Fibroblast of lung (primary cell): ENCODE measurements around the gene DGKE. TPM values are rescaled to one million over a fixed set of nuclear protein-coding genes. Genes with fewer than 3 reads are reported as not detected.

Experiments used
- DNase-seq, 2 donors: peaks; one replicate each; pipeline versions ENCODE4 v3.0.0 to v3.0.0-alpha.2; 2010; ENCODE audit warnings: low read depth in 2 of 2
- H2AFZ ChIP-seq: 2 replicates; pipeline ENCODE4 v1.5.1; 2012; ENCODE audit warnings: low read length, control low read depth, inconsistent platforms
- H3K27ac ChIP-seq: 2 replicates; pipeline ENCODE4 v1.5.1; 2011; ENCODE audit warnings: low read length, control low read depth; ENCODE audit not compliant: insufficient read depth
- H3K27me3 ChIP-seq: 2 replicates; pipeline ENCODE4 v1.5.1; 2011; ENCODE audit warnings: mild to moderate bottlenecking, low read length; ENCODE audit not compliant: control insufficient read depth, insufficient read depth
- H3K36me3 ChIP-seq: 2 replicates; pipeline ENCODE4 v1.5.1; 2011; ENCODE audit warnings: low read length; ENCODE audit not compliant: control insufficient read depth, insufficient read depth
- H3K4me1 ChIP-seq: 2 replicates; pipeline ENCODE4 v1.5.1; 2011; ENCODE audit warnings: low read length; ENCODE audit not compliant: control insufficient read depth, insufficient read depth; ENCODE audit errors: extremely low read depth
- H3K4me2 ChIP-seq: 2 replicates; pipeline ENCODE4 v1.5.1; 2011; ENCODE audit warnings: low read length, control low read depth; ENCODE audit not compliant: insufficient read depth; ENCODE audit errors: extremely low read depth
- H3K4me3 ChIP-seq, 4 experiments: fragments of 200-600 bp in 1 of 4; sonication (generic) in 1 of 4; replicated peaks in 1 of 4; 2 replicates each; pipeline ENCODE4 v1.5.1; 2011 to 2016; ENCODE audit warnings: low read length in 4 of 4, low read depth in 3 of 4, mild to moderate bottlenecking in 3 of 4, control low read depth in 2 of 4, inconsistent platforms in 1 of 4, mixed read lengths in 1 of 4; ENCODE audit not compliant: insufficient read depth in 1 of 4; ENCODE audit errors: control extremely low read depth in 1 of 4
- H3K79me2 ChIP-seq: 2 replicates; pipeline ENCODE4 v1.5.1; 2012; ENCODE audit warnings: mild to moderate bottlenecking, low read length, inconsistent platforms; ENCODE audit not compliant: control insufficient read depth, insufficient read depth
- H3K9ac ChIP-seq: 2 replicates; pipeline ENCODE4 v1.5.1; 2011; ENCODE audit warnings: mild to moderate bottlenecking, low read length, control low read depth; ENCODE audit not compliant: insufficient read depth
- H3K9me3 ChIP-seq: 2 replicates; pipeline ENCODE4 v1.5.1; 2012; ENCODE audit warnings: low read depth, low read length; ENCODE audit not compliant: control insufficient read depth, insufficient read depth
- H4K20me1 ChIP-seq: 2 replicates; pipeline ENCODE4 v1.5.1; 2011; ENCODE audit warnings: low read length; ENCODE audit not compliant: control insufficient read depth, insufficient read depth; ENCODE audit errors: extremely low read depth
- CTCF ChIP-seq, 2 donors: IDR thresholded peaks in 1 of 2; conservative IDR thresholded peaks in 1 of 2; 1 replicate in 1 of 2; 2 replicates in 1 of 2; pipeline ENCODE4 v1.5.1; 2011 to 2012; ENCODE audit warnings: low read length in 2 of 2, control low read depth in 1 of 2, inconsistent platforms in 1 of 2, low read depth in 1 of 2, mild to moderate bottlenecking in 1 of 2
- EZH2 ChIP-seq: IDR thresholded peaks from 2 replicates; pipeline ENCODE4 v1.5.1; 2012; ENCODE audit warnings: low read length, control low read depth, mild to moderate bottlenecking; ENCODE audit errors: missing control alignments
- polyA plus RNA-seq, 2 donors: library from polyadenylated mRNA; depleted of rRNA in 1 of 2; stranded (reverse) in 1 of 2; unstranded in 1 of 2; fragments of >200 nt; gene quantifications; 2 replicates each; pipeline ENCODE4 v1.2.1, GENCODE V29; 2011 to 2012; ENCODE audit warnings: missing spikeins in 1 of 2
- total RNA-seq: library from RNA; depleted of rRNA; stranded (reverse); fragments of >200 nt; gene quantifications from 2 replicates; pipeline ENCODE4 v1.2.1, GENCODE V29; 2014

DGKE gene
- total and polyA plus RNA-seq, 2 donors (not counting 1 experiment from before 2014, with no cell fraction given), result 2.5 to 6.4 TPM

GRCh38 chr17:56913867-56914580 lies 80.1 kb downstream of the DGKE start, which contains the start of gene TRIM25:
Gene TRIM25 (minus strand): TSS chr17:56914049. CDS start chr17:56913988, 61 bp downstream.
- H3K4me3 ChIP-seq, result peak within 1 kb of the TSS; percentile 89 to 93 (median 92)
- peak within 1 kb of the TSS; percentile 90 for H3K9ac ChIP-seq
- no peaks in the 10 kb centered on the region for H3K9me3 ChIP-seq
- H3K4me2 ChIP-seq, result peak within 1 kb of the TSS; percentile 94
- peak within 1 kb of the TSS; percentile 93 for H3K27ac ChIP-seq
- H3K27me3 ChIP-seq, result no peaks in the 10 kb centered on the region
- DNase-seq, result peak; percentile 86 to 88
- peaks cover 2% of the 10 kb centered on the region for H3K36me3 ChIP-seq
- peaks cover 51% of the 10 kb centered on the region for H3K79me2 ChIP-seq
- no peaks in the 10 kb centered on the region for H4K20me1 ChIP-seq
- peaks cover 9% of the 10 kb centered on the region for H3K4me1 ChIP-seq
- TF ChIP-seq EZH2 (no peak), CTCF (conservative IDR thresholded peaks at IDR 0.05 in 1 of 2, IDR thresholded peaks at IDR 0.05 in 1 of 2; ENCODE audit: low read depth in 1 of 2, low read length in 2 of 2) (no peak)
- H2AFZ ChIP-seq, result peak within 1 kb of the TSS; percentile 87

- Histone ChIP-seq H3K36me3 (peaks cover 2% of the 10 kb centered on the region), H3K4me2 (peak overlapping the region; percentile 93), H3K79me2 (peaks cover 47% of the 10 kb centered on the region), H4K20me1 (no peaks in the 10 kb centered on the region), H3K9me3 (no peaks in the 10 kb centered on the region), H3K27me3 (no peaks in the 10 kb centered on the region), H3K27ac (peak overlapping the region; percentile 93), H2AFZ (no peak overlapping the region), H3K4me3 (peak overlapping the region; percentile 89 to 93 (median 92)), H3K4me1 (peaks cover 9% of the 10 kb centered on the region), H3K9ac (peak overlapping the region; percentile 90)
- TF ChIP-seq CTCF (conservative IDR thresholded peaks at IDR 0.05 in 1 of 2, IDR thresholded peaks at IDR 0.05 in 1 of 2; ENCODE audit: low read depth in 1 of 2, low read length in 2 of 2), result no peak
- TF ChIP-seq EZH2, result no peak
- DNase-seq, result peak in 1 of 2 donors; percentile 12
Measured at GRCh38 chr17:56914581-56915273, 80.8 kb downstream of the DGKE start.

- Histone ChIP-seq H3K9ac (no peak overlapping the region), H3K36me3 (no peaks in the 10 kb centered on the region), H3K4me2 (no peak overlapping the region), H3K27ac (no peak overlapping the region), H4K20me1 (no peaks in the 10 kb centered on the region), H3K4me1 (peaks cover 2% of the 10 kb centered on the region), H3K4me3 (no peak overlapping the region), H3K9me3 (no peaks in the 10 kb centered on the region), H3K79me2 (peaks cover 20% of the 10 kb centered on the region), H3K27me3 (no peaks in the 10 kb centered on the region), H2AFZ (no peak overlapping the region)
- TF ChIP-seq EZH2 (no peak), CTCF (conservative IDR thresholded peaks at IDR 0.05 in 1 of 2, IDR thresholded peaks at IDR 0.05 in 1 of 2; ENCODE audit: low read depth in 1 of 2, low read length in 2 of 2) (no peak)
- peak in 1 of 2 donors; percentile 41 for DNase-seq
Measured at GRCh38 chr17:56917559-56918296, 83.8 kb downstream of the DGKE start.
